Measurements from ENCODE around the gene ZNF146.

- TF ChIP-seq CTCF (IDR thresholded peaks at IDR 0.05) (no peak), POLR2A (IDR thresholded peaks at IDR 0.05) (no peak), POLR2AphosphoS5 (IDR thresholded peaks at IDR 0.05) (no peak), EP300 (IDR thresholded peaks at IDR 0.05) (no peak)
Measured at GRCh38 chr19:36225219-36225892, 10.4 kb downstream of the ZNF146 start.

All from upper lobe of left lung (tissue), 4 donors.